Tibial artery (tissue), 4 donors: ENCODE results near the gene ATP6V0A4.
A peak's percentile ranks its signal among the peaks of the same experiment; 100 is the strongest.

ENCODE experiments used
- DNase-seq, 2 donors: peaks; one replicate each; pipeline ENCODE4 v3.0.0-alpha.2; 2019
- H3K27ac ChIP-seq, 2 donors: fragments of 200-600 bp; sonication (generic) in 1 of 2; 1 replicate in 1 of 2; 2 replicates in 1 of 2; pipeline ENCODE4 v1.5.1; 2018 to 2019; ENCODE audit warnings: mild to moderate bottlenecking in 1 of 2
- H3K27me3 ChIP-seq, 2 donors: fragments of 200-600 bp; sonication (generic) in 1 of 2; one replicate each; pipeline versions ENCODE4 v1.5.1 to v1.6.0; 2016 to 2019
- H3K36me3 ChIP-seq, 3 donors: fragments of 200-600 bp; sonication (generic) in 2 of 3; one replicate each; pipeline ENCODE4 v1.5.1; 2016 to 2019; ENCODE audit warnings: mild to moderate bottlenecking in 2 of 3
- H3K4me1 ChIP-seq, 4 donors: fragments of 200-600 bp; sonication (generic) in 2 of 4; 1 replicate in 3 of 4; 2 replicates in 1 of 4; pipeline ENCODE4 v1.5.1; 2016 to 2019
- H3K4me3 ChIP-seq, 2 donors: fragments of 200-600 bp; sonication (generic) in 1 of 2; 1 replicate in 1 of 2; 2 replicates in 1 of 2; pipeline ENCODE4 v1.5.1; 2018 to 2019; ENCODE audit warnings: mild to moderate bottlenecking in 2 of 2
- H3K9me3 ChIP-seq, 3 donors: fragments of 200-600 bp; sonication (generic) in 1 of 3; one replicate each; pipeline ENCODE4 v1.5.1; 2016 to 2019
- intact Hi-C: fragments of 100-400 bp; cut with DNase I; formaldehyde crosslinking; loops from one replicate; pipeline ENCODE4 v1.15.0; 2023; ENCODE audit warnings: low total_unique reads
- TF ChIP-seq, protein P1 (sequence below), 2 experiments: fragments of 200-600 bp in 1 of 2; fragments of 450-650 bp in 1 of 2; IDR thresholded peaks; one replicate each; pipeline ENCODE4 v1.5.1; 2017 to 2019; ENCODE audit warnings: antibody characterized with exemption in 2 of 2, mild to moderate bottlenecking in 1 of 2, moderate library complexity in 1 of 2

Gene ATP6V0A4

DNA sequence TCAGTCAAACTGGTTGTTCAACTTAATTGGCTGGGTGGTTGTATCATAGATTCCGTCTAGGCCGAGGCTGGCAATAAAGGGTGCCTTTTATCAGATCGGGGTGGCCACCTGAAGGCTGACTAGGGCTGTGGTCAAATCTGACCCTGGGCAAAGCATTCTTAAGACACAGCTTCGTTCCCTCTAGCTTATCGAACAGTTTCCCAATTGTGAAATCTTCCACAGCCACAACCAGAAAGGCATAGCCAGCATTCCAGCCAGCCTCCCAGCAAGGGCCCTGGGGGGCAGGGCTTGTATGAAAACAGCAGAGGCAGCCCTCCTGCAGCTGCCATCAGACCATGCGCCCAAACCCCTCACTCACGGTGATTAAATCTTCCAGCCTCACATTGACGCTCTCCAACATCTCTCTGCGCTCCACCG, 42.7 kb downstream of the ATP6V0A4 start:
- Histone ChIP-seq H3K27ac (no peak overlapping the region), H3K27me3 (peaks cover 0 to 9% of the 10 kb centered on the region in 2 donors), H3K4me3 (no peak overlapping the region), H3K36me3 (no peaks in the 10 kb centered on the region), H3K4me1 (no peaks in the 10 kb centered on the region), H3K9me3 (no peaks in the 10 kb centered on the region)
- TF ChIP-seq, protein P1, sequence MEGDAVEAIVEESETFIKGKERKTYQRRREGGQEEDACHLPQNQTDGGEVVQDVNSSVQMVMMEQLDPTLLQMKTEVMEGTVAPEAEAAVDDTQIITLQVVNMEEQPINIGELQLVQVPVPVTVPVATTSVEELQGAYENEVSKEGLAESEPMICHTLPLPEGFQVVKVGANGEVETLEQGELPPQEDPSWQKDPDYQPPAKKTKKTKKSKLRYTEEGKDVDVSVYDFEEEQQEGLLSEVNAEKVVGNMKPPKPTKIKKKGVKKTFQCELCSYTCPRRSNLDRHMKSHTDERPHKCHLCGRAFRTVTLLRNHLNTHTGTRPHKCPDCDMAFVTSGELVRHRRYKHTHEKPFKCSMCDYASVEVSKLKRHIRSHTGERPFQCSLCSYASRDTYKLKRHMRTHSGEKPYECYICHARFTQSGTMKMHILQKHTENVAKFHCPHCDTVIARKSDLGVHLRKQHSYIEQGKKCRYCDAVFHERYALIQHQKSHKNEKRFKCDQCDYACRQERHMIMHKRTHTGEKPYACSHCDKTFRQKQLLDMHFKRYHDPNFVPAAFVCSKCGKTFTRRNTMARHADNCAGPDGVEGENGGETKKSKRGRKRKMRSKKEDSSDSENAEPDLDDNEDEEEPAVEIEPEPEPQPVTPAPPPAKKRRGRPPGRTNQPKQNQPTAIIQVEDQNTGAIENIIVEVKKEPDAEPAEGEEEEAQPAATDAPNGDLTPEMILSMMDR (IDR thresholded peaks at IDR 0.05), result no peak
- no peak for DNase-seq
- intact Hi-C loops, result no loop called here

DNA sequence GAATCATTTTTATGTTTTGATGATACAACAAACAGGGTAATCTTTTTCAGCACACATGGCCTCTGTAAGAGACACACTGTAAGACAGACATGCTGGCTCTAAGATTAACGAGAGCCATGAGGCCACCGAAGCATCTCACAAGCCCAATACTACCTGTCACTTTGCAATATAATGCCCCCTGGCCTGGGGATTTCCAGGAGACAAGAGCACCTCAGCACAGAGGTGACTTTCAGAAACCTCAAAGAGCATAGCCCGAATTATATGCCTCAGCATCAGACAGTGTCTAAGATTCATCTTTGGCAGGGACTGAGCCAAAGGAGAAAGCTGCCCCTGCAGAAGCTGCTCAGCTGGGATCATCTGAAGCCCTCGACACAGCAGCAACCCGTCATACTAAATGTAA, 44.4 kb downstream of the ATP6V0A4 start:
- Histone ChIP-seq H3K27me3 (peaks cover 0 to 9% of the 10 kb centered on the region in 2 donors), H3K9me3 (no peaks in the 10 kb centered on the region), H3K36me3 (no peaks in the 10 kb centered on the region), H3K4me3 (no peak overlapping the region), H3K4me1 (no peaks in the 10 kb centered on the region), H3K27ac (no peak overlapping the region)
- TF ChIP-seq, protein P1 (IDR thresholded peaks at IDR 0.05), result no peak
- DNase-seq, result no peak
- intact Hi-C loops, result no loop called here

DNA sequence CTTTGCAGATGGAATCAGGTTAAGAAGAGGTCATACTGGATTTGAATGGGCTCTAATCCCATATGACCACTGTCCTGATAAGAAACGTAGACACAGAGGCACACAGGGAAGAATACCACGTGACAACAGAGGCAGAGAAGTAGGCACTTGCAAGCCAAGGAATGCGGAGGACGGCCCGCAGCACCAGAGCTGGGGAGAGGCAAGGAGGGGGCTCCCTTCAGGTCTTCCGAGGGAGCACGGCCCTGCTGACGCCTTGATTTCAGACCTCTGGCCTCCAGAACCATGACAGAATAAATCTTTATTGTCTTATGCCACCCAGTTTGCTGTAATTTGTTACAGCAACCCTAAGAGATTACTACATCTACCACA, 44.9 kb downstream of the ATP6V0A4 start:
- intact Hi-C loops, result no loop called here
- DNase-seq, result no peak
- TF ChIP-seq, protein P1 (IDR thresholded peaks at IDR 0.05), result no peak
- Histone ChIP-seq H3K4me1 (no peaks in the 10 kb centered on the region), H3K27me3 (peaks cover 0 to 9% of the 10 kb centered on the region in 2 donors), H3K36me3 (no peaks in the 10 kb centered on the region), H3K4me3 (no peak overlapping the region), H3K9me3 (no peaks in the 10 kb centered on the region), H3K27ac (no peak overlapping the region)

DNA sequence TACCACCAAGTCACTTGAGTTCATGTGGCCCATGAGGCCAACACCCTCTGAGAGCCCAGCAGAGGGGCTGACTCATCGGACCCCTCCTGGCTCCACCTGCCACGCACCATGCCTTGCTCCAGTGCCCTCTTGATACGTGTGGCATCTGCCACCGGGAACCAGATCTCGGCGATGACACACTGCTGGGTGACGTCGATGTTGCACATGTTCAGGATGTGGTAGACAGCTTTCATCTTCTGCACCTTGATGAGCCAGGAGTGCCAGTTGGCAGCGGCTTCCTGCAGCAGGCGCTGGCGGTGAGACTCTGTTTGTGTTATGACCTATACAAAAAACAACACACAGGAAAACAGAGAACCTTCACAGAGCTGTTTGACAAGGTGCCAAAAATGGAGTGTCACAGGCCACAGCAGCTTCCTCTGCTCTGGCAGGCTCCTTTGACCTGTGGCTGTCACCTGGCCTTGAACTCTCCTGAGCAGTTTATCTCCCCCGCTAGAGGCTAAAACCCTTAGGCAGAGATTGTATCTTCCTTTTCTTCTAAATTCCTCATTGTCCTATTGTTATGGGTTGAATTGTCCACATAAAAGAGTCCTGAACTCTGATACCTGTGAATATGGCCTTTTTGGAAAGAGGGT, 45.4 kb downstream of the ATP6V0A4 start:
- DNase-seq, result peak in 1 of 2 donors; percentile 20
- intact Hi-C loops, result no loop called here
- H3K4me3 ChIP-seq, result no peak overlapping the region
- H3K27me3 ChIP-seq, result peaks cover 0 to 9% of the 10 kb centered on the region in 2 donors
- no peak overlapping the region for H3K27ac ChIP-seq
- TF ChIP-seq, protein P1 (IDR thresholded peaks at IDR 0.05), result no peak
- no peaks in the 10 kb centered on the region for H3K36me3 ChIP-seq
- H3K4me1 ChIP-seq, result no peaks in the 10 kb centered on the region
- H3K9me3 ChIP-seq, result no peaks in the 10 kb centered on the region

DNA sequence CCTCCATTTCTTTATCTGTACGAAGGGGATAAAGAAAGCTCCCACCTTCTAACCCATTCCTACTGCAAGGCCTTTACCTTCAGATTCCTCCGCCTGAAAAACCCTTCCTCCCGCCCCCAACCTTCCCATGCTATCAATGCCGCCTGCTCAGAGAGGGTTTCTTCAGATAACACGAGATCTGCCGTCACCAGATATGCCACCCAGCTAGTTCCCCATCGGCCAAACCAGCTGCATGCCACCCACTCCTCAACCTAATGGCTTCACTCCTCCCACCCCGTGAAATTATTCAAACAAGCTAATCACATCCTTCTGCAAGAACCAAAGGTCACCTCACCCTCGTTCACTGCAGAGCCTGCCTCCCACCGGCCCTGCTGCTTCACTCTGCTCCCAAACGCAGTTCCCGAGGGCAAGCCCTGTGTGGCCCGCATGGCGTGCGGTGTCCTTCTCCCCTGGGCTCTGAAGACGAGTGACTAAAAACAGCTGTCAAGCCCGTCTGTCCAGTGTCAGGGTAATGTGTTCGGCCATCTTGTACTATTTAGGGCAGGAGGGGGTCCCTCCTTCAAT, 47.0 kb downstream of the ATP6V0A4 start:
- no peaks in the 10 kb centered on the region for H3K9me3 ChIP-seq
- no peaks in the 10 kb centered on the region for H3K36me3 ChIP-seq
- H3K27ac ChIP-seq, result no peak overlapping the region
- H3K4me1 ChIP-seq, result no peaks in the 10 kb centered on the region
- intact Hi-C loops, result no loop called here
- DNase-seq, result no peak
- H3K4me3 ChIP-seq, result no peak overlapping the region
- H3K27me3 ChIP-seq, result peaks cover 0 to 9% of the 10 kb centered on the region in 2 donors
- TF ChIP-seq, protein P1 (IDR thresholded peaks at IDR 0.05), result no peak
